NT2/D1 (cell line): ENCODE measurements around the gene LCTL.

ENCODE experiments used
- DNase-seq: peaks from one replicate; pipeline ENCODE4 v3.0.0-alpha.2; 2011; ENCODE audit warnings: low read depth, low spot score
- H3K27me3 ChIP-seq: 2 replicates; pipeline ENCODE4 v1.6.0; 2011; ENCODE audit warnings: mild to moderate bottlenecking; ENCODE audit not compliant: insufficient read length, insufficient read depth
- H3K36me3 ChIP-seq: 2 replicates; pipeline ENCODE4 v1.6.1; 2011; ENCODE audit warnings: mild to moderate bottlenecking, low read length, mixed read lengths; ENCODE audit not compliant: insufficient read depth, insufficient read length
- H3K4me1 ChIP-seq: 2 replicates; pipeline ENCODE4 v1.5.1; 2011; ENCODE audit not compliant: insufficient read depth, insufficient read length
- H3K4me3 ChIP-seq: 2 replicates; pipeline ENCODE4 v1.5.1; 2011; ENCODE audit warnings: low read depth; ENCODE audit not compliant: insufficient read length
- H3K9ac ChIP-seq: 2 replicates; pipeline ENCODE4 v1.6.0; 2011; ENCODE audit warnings: low read depth; ENCODE audit not compliant: insufficient read length
- H3K9me3 ChIP-seq: 2 replicates; pipeline ENCODE4 v1.5.1; 2011; ENCODE audit warnings: mild to moderate bottlenecking, low read length; ENCODE audit not compliant: insufficient read depth
- SUZ12 ChIP-seq: IDR thresholded peaks from 2 replicates; pipeline ENCODE4 v1.6.1; 2011; ENCODE audit not compliant: insufficient read length, insufficient read depth; ENCODE audit errors: extremely low read depth
- YY1 ChIP-seq: IDR thresholded peaks from 2 replicates; pipeline ENCODE4 v1.6.1; 2011; ENCODE audit not compliant: insufficient read length, insufficient read depth
- ZNF274 ChIP-seq: IDR thresholded peaks from 2 replicates; pipeline ENCODE4 v1.6.1; 2011; ENCODE audit warnings: mild to moderate bottlenecking, low read depth, low read length

The LCTL gene

GRCh38 chr15:66588971-66589370, 23.2 kb upstream of the LCTL start:
- Histone ChIP-seq H3K9ac (no peak overlapping the region), H3K9me3 (no peaks in the 10 kb centered on the region), H3K4me3 (no peak overlapping the region), H3K4me1 (peaks cover 14% of the 10 kb centered on the region), H3K36me3 (no peaks in the 10 kb centered on the region), H3K27me3 (no peaks in the 10 kb centered on the region)
- no peak for DNase-seq
- TF ChIP-seq YY1 (no peak), SUZ12 (no peak), ZNF274 (no peak)

- Histone ChIP-seq H3K36me3 (no peaks in the 10 kb centered on the region), H3K4me3 (no peak overlapping the region), H3K27me3 (no peaks in the 10 kb centered on the region), H3K4me1 (peaks cover 14% of the 10 kb centered on the region), H3K9me3 (no peaks in the 10 kb centered on the region), H3K9ac (no peak overlapping the region)
- no peak for DNase-seq
- no peak for TF ChIP-seq ZNF274
- no peak for TF ChIP-seq SUZ12
- no peak for TF ChIP-seq YY1
These were observed 22.7 kb upstream of the LCTL start for GRCh38 chr15:66588537-66588936.

GRCh38 chr15:66587749-66588148, 22.0 kb upstream of the LCTL start:
- TF ChIP-seq ZNF274 (no peak), YY1 (no peak), SUZ12 (no peak)
- DNase-seq: no peak
- H3K9me3 ChIP-seq: no peaks in the 10 kb centered on the region
- no peak overlapping the region for H3K9ac ChIP-seq
- no peaks in the 10 kb centered on the region for H3K27me3 ChIP-seq
- H3K4me3 ChIP-seq: no peak overlapping the region
- peaks cover 14% of the 10 kb centered on the region for H3K4me1 ChIP-seq
- H3K36me3 ChIP-seq: no peaks in the 10 kb centered on the region

GRCh38 chr15:66587020-66587419, 21.2 kb upstream of the LCTL start:
- TF ChIP-seq SUZ12: no peak
- TF ChIP-seq ZNF274: no peak
- no peak for TF ChIP-seq YY1
- Histone ChIP-seq H3K27me3 (no peaks in the 10 kb centered on the region), H3K4me3 (no peak overlapping the region), H3K9me3 (no peaks in the 10 kb centered on the region), H3K4me1 (peaks cover 12% of the 10 kb centered on the region), H3K9ac (no peak overlapping the region), H3K36me3 (no peaks in the 10 kb centered on the region)
- no peak for DNase-seq

GRCh38 chr15:66586155-66586976, 20.6 kb upstream of the LCTL start:
- H3K36me3 ChIP-seq: no peaks in the 10 kb centered on the region
- no peak for DNase-seq

GRCh38 chr15:66581972-66582537, 16.3 kb upstream of the LCTL start:
- no peak for DNase-seq
- no peaks in the 10 kb centered on the region for H3K27me3 ChIP-seq
- no peaks in the 10 kb centered on the region for H3K9me3 ChIP-seq
- no peaks in the 10 kb centered on the region for H3K36me3 ChIP-seq
- no peak overlapping the region for H3K9ac ChIP-seq
- H3K4me1 ChIP-seq: peaks cover 11% of the 10 kb centered on the region
- no peak overlapping the region for H3K4me3 ChIP-seq
- no peak for TF ChIP-seq SUZ12
- TF ChIP-seq YY1: no peak
- no peak for TF ChIP-seq ZNF274

More at GRCh38 chr15:66586155-66586976, 20.6 kb upstream of the LCTL start:
- H3K9ac ChIP-seq: peak overlapping the region; percentile 26
- no peaks in the 10 kb centered on the region for H3K9me3 ChIP-seq
- TF ChIP-seq YY1 (no peak), ZNF274 (no peak), SUZ12 (no peak)
- peaks cover 12% of the 10 kb centered on the region for H3K4me1 ChIP-seq
- no peaks in the 10 kb centered on the region for H3K27me3 ChIP-seq
- no peak overlapping the region for H3K4me3 ChIP-seq

- H3K27me3 ChIP-seq: no peaks in the 10 kb centered on the region
- peaks cover 5% of the 10 kb centered on the region for H3K4me1 ChIP-seq
- no peak overlapping the region for H3K4me3 ChIP-seq
- H3K36me3 ChIP-seq: no peaks in the 10 kb centered on the region
- H3K9ac ChIP-seq: no peak overlapping the region
- no peak for TF ChIP-seq SUZ12
- TF ChIP-seq ZNF274: no peak
- no peak for TF ChIP-seq YY1
- DNase-seq: no peak
- no peaks in the 10 kb centered on the region for H3K9me3 ChIP-seq
These were observed 14.8 kb upstream of the LCTL start for GRCh38 chr15:66580643-66581042.
